BLaER1 treated with 17β-estradiol and CSF1 and Interleukin-3, amounts not matched to agents 10 nM and 100 nM (cell line): ENCODE measurements around the gene ALPK3.

Source experiments
- H3K27ac ChIP-seq, 11 experiments: shearing (Covaris generic); formaldehyde crosslinking; 2 replicates each; pipeline ENCODE4 v1.8.1; 2022
- H3K27me3 ChIP-seq, 11 experiments: shearing (Covaris generic); formaldehyde crosslinking; 2 replicates each; pipeline ENCODE4 v1.8.1; 2022
- H3K36me3 ChIP-seq, 11 experiments: shearing (Covaris generic); formaldehyde crosslinking; 2 replicates each; pipeline ENCODE4 v1.8.1; 2022
- H3K4me1 ChIP-seq, 10 experiments: shearing (Covaris generic); formaldehyde crosslinking; 2 replicates each; pipeline ENCODE4 v1.8.1; 2022
- H3K4me2 ChIP-seq, 11 experiments: shearing (Covaris generic); formaldehyde crosslinking; 2 replicates each; pipeline ENCODE4 v1.8.1; 2022
- H3K4me3 ChIP-seq, 10 experiments: shearing (Covaris generic); formaldehyde crosslinking; 2 replicates each; pipeline ENCODE4 v1.8.1; 2022
- H3K9ac ChIP-seq, 11 experiments: shearing (Covaris generic); formaldehyde crosslinking; 2 replicates each; pipeline ENCODE4 v1.8.1; 2022
- H3K9me3 ChIP-seq, 11 experiments: shearing (Covaris generic); formaldehyde crosslinking; replicated peaks in 1 of 11; 2 replicates each; pipeline ENCODE4 v1.8.1; 2022
- H4K20me1 ChIP-seq, 11 experiments: shearing (Covaris generic); formaldehyde crosslinking; 2 replicates each; pipeline ENCODE4 v1.8.1; 2022
- Cebpa-rat ChIP-seq, 11 experiments: shearing (Covaris generic); IDR thresholded peaks; 2 replicates each; pipeline ENCODE4 v1.8.1; 2022

The ALPK3 gene

GRCh38 chr15:84813931-84814330 lies 3.2 kb upstream of the ALPK3 start:
- Histone ChIP-seq H3K9me3 (peaks cover 0 to 4% (median 0%) of the 10 kb centered on the region in 11 experiments; a peak in 2 of 22 replicates), H3K27ac (no peak overlapping the region), H3K9ac (no peak overlapping the region), H3K4me3 (no peak overlapping the region), H4K20me1 (no peaks in the 10 kb centered on the region), H3K27me3 (no peaks in the 10 kb centered on the region), H3K4me2 (no peak overlapping the region), H3K36me3 (peaks cover 0 to 9% (median 0%) of the 10 kb centered on the region in 11 experiments; a peak in 3 of 22 replicates), H3K4me1 (peaks cover 13 to 27% (median 21%) of the 10 kb centered on the region in 10 experiments)
- TF ChIP-seq Cebpa-rat (IDR thresholded peaks at IDR 0.05): no peak

DNA sequence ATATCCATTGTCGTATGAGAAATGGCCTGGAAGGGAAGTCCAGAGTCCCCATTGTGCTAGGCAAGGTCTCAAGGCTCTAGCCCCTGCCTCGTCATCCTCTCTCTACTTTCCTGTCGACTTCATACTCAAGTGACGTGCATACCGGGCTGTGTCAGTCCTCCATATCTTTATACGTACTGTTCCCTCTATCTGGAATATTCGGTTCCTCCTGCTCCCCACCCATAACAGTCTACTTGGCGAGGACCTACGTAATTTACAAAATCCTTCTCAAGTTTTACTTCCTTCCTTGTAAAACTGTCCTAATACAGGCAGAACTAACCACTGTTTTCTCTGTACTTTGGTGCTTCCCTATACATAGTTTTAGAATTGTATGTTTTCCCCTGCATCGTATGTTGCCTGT lies 2.2 kb upstream of the ALPK3 start:
- peaks cover 0 to 4% (median 0%) of the 10 kb centered on the region in 11 experiments; a peak in 2 of 22 replicates for H3K9me3 ChIP-seq

GRCh38 chr15:84817466-84818081 lies 418 bp downstream of the ALPK3 start:
- peak overlapping the region in 6 of 11 experiments; percentile 6 to 59 (median 31); a peak in 8 of 22 replicates for H3K27ac ChIP-seq
- no peaks in the 10 kb centered on the region for H4K20me1 ChIP-seq
- no peak overlapping the region for H3K4me3 ChIP-seq
- H3K36me3 ChIP-seq: no peaks in the 10 kb centered on the region
- H3K9ac ChIP-seq: no peak overlapping the region
- no peak for TF ChIP-seq Cebpa-rat (IDR thresholded peaks at IDR 0.05)
- H3K27me3 ChIP-seq: no peaks in the 10 kb centered on the region
- peak overlapping the region; percentile 23 to 52 (median 44); a peak in 18 of 22 replicates for H3K4me2 ChIP-seq
- peaks cover 12 to 29% (median 23%) of the 10 kb centered on the region in 10 experiments for H3K4me1 ChIP-seq
- H3K9me3 ChIP-seq: peaks cover 0 to 4% (median 0%) of the 10 kb centered on the region in 11 experiments; a peak in 2 of 22 replicates

More for the DNA sequence above, 2.2 kb upstream of the ALPK3 start:
- no peak overlapping the region for H3K4me2 ChIP-seq
- no peak overlapping the region for H3K9ac ChIP-seq
- H3K4me3 ChIP-seq: no peak overlapping the region
- 0 out of 22 replicates have a peak, but pooled peaks cover 0 to 9% (median 0%) of the 10 kb centered on the region in 11 experiments for H3K36me3 ChIP-seq
- no peak for TF ChIP-seq Cebpa-rat (IDR thresholded peaks at IDR 0.05)
- no peaks in the 10 kb centered on the region for H4K20me1 ChIP-seq
- no peaks in the 10 kb centered on the region for H3K27me3 ChIP-seq
- peaks cover 16 to 29% (median 26%) of the 10 kb centered on the region in 10 experiments for H3K4me1 ChIP-seq
- no peak overlapping the region for H3K27ac ChIP-seq

DNA sequence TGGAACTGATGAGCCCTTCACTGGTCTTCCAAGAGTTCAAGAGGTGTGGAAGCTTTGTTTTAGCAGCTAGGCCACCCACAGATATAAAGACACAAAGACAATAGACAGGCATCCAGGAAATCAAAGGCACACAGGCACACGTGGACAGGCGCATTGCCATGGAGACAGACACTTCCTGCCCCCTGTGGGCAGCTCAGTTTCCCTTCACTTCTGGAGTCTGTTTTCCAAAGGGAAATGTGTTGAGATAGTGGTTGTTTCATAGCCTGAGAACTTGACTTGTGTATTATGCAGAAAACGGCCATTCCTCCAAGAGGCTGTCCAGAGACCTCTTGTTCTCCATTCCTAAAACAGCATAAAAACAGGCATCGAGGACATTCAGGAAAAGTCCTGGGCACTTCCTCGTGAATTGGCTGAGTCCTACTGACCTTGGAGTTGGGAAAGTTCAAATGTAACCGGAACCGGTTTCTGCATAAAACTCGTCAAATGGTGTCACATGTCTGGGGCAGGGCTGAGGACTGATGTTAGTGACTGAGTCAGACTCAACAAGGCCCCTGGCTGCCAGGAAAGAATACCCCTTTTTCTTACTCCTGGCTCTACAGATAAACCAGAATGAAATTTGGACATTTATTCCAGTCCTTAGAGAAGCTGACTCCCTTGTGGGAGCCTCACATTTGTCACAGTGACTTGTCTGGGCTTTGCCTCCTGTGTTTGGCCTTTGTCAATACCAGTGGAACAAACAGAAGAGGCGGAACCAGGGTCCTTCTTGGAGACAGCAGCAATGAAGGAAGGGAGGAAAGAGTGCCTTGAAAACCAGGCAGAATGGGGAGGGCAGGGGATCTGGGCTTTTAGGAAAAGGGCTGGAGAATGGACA lies 1.3 kb downstream of the ALPK3 start:
- H3K4me2 ChIP-seq: peak overlapping the region; percentile 23 to 52 (median 44); a peak in 20 of 22 replicates
- H3K9me3 ChIP-seq: peaks cover 0 to 4% (median 0%) of the 10 kb centered on the region in 11 experiments; a peak in 2 of 22 replicates
- no peak overlapping the region for H3K9ac ChIP-seq
- H3K36me3 ChIP-seq: no peaks in the 10 kb centered on the region
- no peak for TF ChIP-seq Cebpa-rat (IDR thresholded peaks at IDR 0.05)
- no peaks in the 10 kb centered on the region for H4K20me1 ChIP-seq
- H3K27me3 ChIP-seq: no peaks in the 10 kb centered on the region
- H3K4me3 ChIP-seq: no peak overlapping the region
- H3K4me1 ChIP-seq: peaks cover 12 to 29% (median 23%) of the 10 kb centered on the region in 10 experiments
- peak overlapping the region in 6 of 11 experiments; percentile 6 to 59 (median 31); a peak in 7 of 22 replicates for H3K27ac ChIP-seq

GRCh38 chr15:84819291-84819768 lies 2.2 kb downstream of the ALPK3 start:
- no peaks in the 10 kb centered on the region for H4K20me1 ChIP-seq
- H3K27ac ChIP-seq: no peak overlapping the region
- TF ChIP-seq Cebpa-rat (IDR thresholded peaks at IDR 0.05): no peak
- peaks cover 0 to 4% (median 0%) of the 10 kb centered on the region in 11 experiments; a peak in 2 of 22 replicates for H3K9me3 ChIP-seq
- H3K4me3 ChIP-seq: no peak overlapping the region
- H3K27me3 ChIP-seq: no peaks in the 10 kb centered on the region
- peaks cover 12 to 29% (median 23%) of the 10 kb centered on the region in 10 experiments for H3K4me1 ChIP-seq
- H3K36me3 ChIP-seq: no peaks in the 10 kb centered on the region
- no peak overlapping the region for H3K9ac ChIP-seq
- peak overlapping the region in 5 of 11 experiments; percentile 3 to 36 (median 23); a peak in 5 of 22 replicates for H3K4me2 ChIP-seq

GRCh38 chr15:84819791-84820190 lies 2.6 kb downstream of the ALPK3 start:
- Histone ChIP-seq H3K27me3 (no peaks in the 10 kb centered on the region), H3K36me3 (no peaks in the 10 kb centered on the region), H3K4me3 (no peak overlapping the region), H3K4me2 (peak overlapping the region in 4 of 11 experiments; percentile 3 to 36 (median 26); a peak in 4 of 22 replicates), H4K20me1 (no peaks in the 10 kb centered on the region), H3K4me1 (peaks cover 12 to 29% (median 22%) of the 10 kb centered on the region in 10 experiments), H3K9me3 (peaks cover 0 to 4% (median 0%) of the 10 kb centered on the region in 11 experiments; a peak in 2 of 22 replicates), H3K9ac (no peak overlapping the region), H3K27ac (no peak overlapping the region)
- TF ChIP-seq Cebpa-rat (IDR thresholded peaks at IDR 0.05): no peak

DNA sequence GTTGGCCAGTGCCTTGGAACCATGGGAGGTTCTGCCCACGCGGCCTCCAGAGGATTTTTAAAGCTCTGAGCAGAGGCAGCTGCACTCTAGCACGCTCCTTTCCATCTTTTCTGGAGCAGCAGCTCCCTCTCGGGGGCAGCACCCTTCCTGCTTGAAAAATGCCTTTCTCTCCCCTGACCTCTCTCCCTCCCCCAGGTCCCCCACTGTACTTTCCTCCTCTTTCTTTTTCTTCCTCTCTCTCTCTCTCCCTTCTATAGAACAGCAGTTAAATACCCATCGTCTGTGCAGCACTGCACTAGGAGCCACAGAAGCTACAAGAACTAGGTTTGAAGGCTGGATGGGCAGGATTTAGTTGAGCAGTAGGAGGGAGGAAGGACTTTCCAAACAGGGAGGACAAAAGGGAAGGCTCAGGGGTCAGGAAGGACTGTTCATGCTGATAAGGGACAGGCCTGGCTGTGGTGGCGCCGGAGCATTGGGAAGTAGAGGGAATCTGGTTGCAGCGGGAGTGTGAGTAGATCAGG lies 4.4 kb downstream of the ALPK3 start:
- Histone ChIP-seq H3K9ac (no peak overlapping the region), H3K4me1 (peaks cover 12 to 29% (median 21%) of the 10 kb centered on the region in 10 experiments)
- TF ChIP-seq Cebpa-rat (IDR thresholded peaks at IDR 0.05): no peak

DNA sequence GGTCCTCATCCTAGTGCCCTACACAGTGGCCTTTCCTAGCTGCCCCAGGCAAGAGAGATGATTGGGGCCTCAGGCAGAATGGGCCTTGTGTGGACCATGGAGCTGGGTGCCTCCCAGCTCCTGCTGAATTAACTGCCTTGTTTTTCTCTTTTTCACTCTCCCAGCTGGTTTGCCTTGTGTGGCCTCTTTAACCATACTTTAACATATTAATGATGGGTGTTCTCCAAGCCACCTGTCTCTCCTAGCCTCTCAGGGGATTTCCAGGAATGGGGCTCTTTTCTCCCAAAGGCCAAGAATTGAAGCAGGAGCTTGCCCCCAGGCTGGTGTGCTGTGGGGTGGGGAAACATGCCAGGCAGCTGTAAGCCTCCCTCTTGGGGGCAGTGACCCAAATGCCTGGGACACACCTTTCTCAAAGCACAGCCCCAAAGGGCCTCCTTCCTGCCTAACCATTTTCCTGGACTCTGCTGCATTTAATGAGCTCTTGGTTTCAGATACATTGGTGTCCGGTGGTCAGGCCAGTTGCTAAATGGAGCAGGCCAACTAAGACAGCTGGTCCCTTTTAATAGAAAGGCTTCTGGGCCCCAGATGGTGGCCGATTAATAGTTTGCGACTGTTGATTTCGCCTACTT lies 5.6 kb downstream of the ALPK3 start:
- no peaks in the 10 kb centered on the region for H3K27me3 ChIP-seq
- H3K4me3 ChIP-seq: no peak overlapping the region
- H3K9me3 ChIP-seq: no peaks in the 10 kb centered on the region
- H3K4me2 ChIP-seq: no peak overlapping the region
- H4K20me1 ChIP-seq: no peaks in the 10 kb centered on the region
- no peak overlapping the region for H3K27ac ChIP-seq
- no peak for TF ChIP-seq Cebpa-rat (IDR thresholded peaks at IDR 0.05)
- no peaks in the 10 kb centered on the region for H3K36me3 ChIP-seq
- H3K4me1 ChIP-seq: peaks cover 9 to 26% (median 18%) of the 10 kb centered on the region in 10 experiments
- H3K9ac ChIP-seq: no peak overlapping the region

More for the DNA sequence above, 4.4 kb downstream of the ALPK3 start:
- H3K9me3 ChIP-seq: peaks cover 0 to 4% (median 0%) of the 10 kb centered on the region in 11 experiments; a peak in 2 of 22 replicates
- no peak overlapping the region for H3K4me3 ChIP-seq
- no peaks in the 10 kb centered on the region for H4K20me1 ChIP-seq
- H3K36me3 ChIP-seq: no peaks in the 10 kb centered on the region
- H3K4me2 ChIP-seq: peak overlapping the region in 1 of 11 experiments; percentile 34; a peak in 2 of 22 replicates
- no peak overlapping the region for H3K27ac ChIP-seq
- H3K27me3 ChIP-seq: no peaks in the 10 kb centered on the region
